NCI-H2107 (cell line): ENCODE data around the gene EHD2.
"Not testable (repeated sequence)": the region's sequence is repeated elsewhere in the genome, so short reads cannot be mapped to it uniquely, and the experiment has no call there.

Experiments used
- DNase-seq: peaks from one replicate; lab custom pipeline; 2025; lab: John Stamatoyannopoulos, UW

EHD2 gene

GRCh38 chr19:47749326-47749725, 36.1 kb downstream of the EHD2 start:
- no peak for DNase-seq

GRCh38 chr19:47750752-47751151, 37.5 kb downstream of the EHD2 start:
- DNase-seq, result no peak

GRCh38 chr19:47752440-47753211, 39.4 kb downstream of the EHD2 start:
- no peak for DNase-seq

GRCh38 chr19:47754206-47755064, 41.2 kb downstream of the EHD2 start:
- DNase-seq, result no peak

GRCh38 chr19:47755065-47755761, 42.0 kb downstream of the EHD2 start:
- no peak for DNase-seq

GRCh38 chr19:47755762-47756626, 42.8 kb downstream of the EHD2 start:
- no peak for DNase-seq

- DNase-seq, result no peak
Measured at GRCh38 chr19:47756627-47756929, 43.4 kb downstream of the EHD2 start.

- DNase-seq, result no peak
Measured at GRCh38 chr19:47756953-47757608, 43.9 kb downstream of the EHD2 start.

GRCh38 chr19:47757617-47758442, 44.6 kb downstream of the EHD2 start:
- no peak for DNase-seq

- no peak for DNase-seq
Measured at GRCh38 chr19:47758443-47758804, 45.2 kb downstream of the EHD2 start.

GRCh38 chr19:47760632-47760999, 47.4 kb downstream of the EHD2 start:
- DNase-seq, result no peak

GRCh38 chr19:47761566-47761965, 48.3 kb downstream of the EHD2 start:
- no peak for DNase-seq

- no peak for DNase-seq
Measured at GRCh38 chr19:47762151-47762550, 48.9 kb downstream of the EHD2 start.

GRCh38 chr19:47762615-47763308, 49.5 kb downstream of the EHD2 start:
- DNase-seq, result no peak

GRCh38 chr19:47764705-47765104, 51.5 kb downstream of the EHD2 start:
- not testable (repeated sequence) for DNase-seq

- peak; percentile 39 for DNase-seq
Measured at GRCh38 chr19:47765523-47766358, 52.5 kb downstream of the EHD2 start.

GRCh38 chr19:47766359-47766620, 53.1 kb downstream of the EHD2 start:
- DNase-seq, result no peak

- DNase-seq, result no peak
Measured at GRCh38 chr19:47766670-47767069, 53.4 kb downstream of the EHD2 start.

GRCh38 chr19:47767349-47767748, 54.1 kb downstream of the EHD2 start:
- no peak for DNase-seq
